SK-N-SH (cell line): Measurements from ENCODE around the gene ABCA9. TPM values are rescaled to one million over a fixed set of nuclear protein-coding genes. Genes with fewer than 3 reads are reported as not detected.

Experiments
- CTCF ChIA-PET: fragments of 300-600, 350-600 bp; formaldehyde crosslinking; extraction: SDS; loops from one replicate; lab custom pipeline; 2021; lab: Yijun Ruan, JAX
- POLR2A ChIA-PET: fragments of 350-600 bp; sonication (Branson Sonifier 250); formaldehyde crosslinking; extraction: SDS; loops from one replicate; lab custom pipeline; 2020; ENCODE audit warnings: antibody characterized with exemption, inconsistent platforms; lab: Yijun Ruan, JAX
- DNase-seq: peaks from one replicate; pipeline ENCODE4 v3.0.0; 2012
- H2AFZ ChIP-seq: fragments of 200-600 bp; sonication (generic); 2 replicates; pipeline ENCODE4 v1.8.1; 2016; ENCODE audit warnings: antibody characterized with exemption, mild to moderate bottlenecking, low read depth
- H3F3A ChIP-seq: fragments of 200-600 bp; sonication (generic); replicated peaks from 2 replicates; pipeline ENCODE3; 2016; ENCODE audit warnings: antibody characterized with exemption, mild to moderate bottlenecking; ENCODE audit not compliant: insufficient read depth
- H3K27ac ChIP-seq, 2 experiments: fragments of 200-500 bp in 1 of 2; fragments of 200-600 bp in 1 of 2; sonication (Bioruptor generic) in 1 of 2; sonication (generic), shearing (Covaris generic) in 1 of 2; 2 replicates each; pipeline versions ENCODE4 v1.5.1 to v1.6.1; 2014 to 2016; ENCODE audit warnings: low read depth in 2 of 2, inconsistent platforms in 1 of 2, low read length in 1 of 2, mild to moderate bottlenecking in 1 of 2, mixed read lengths in 1 of 2
- H3K27me3 ChIP-seq: fragments of 200-600 bp; sonication (generic), shearing (Covaris generic); 2 replicates; pipeline ENCODE4 v1.6.1; 2016; ENCODE audit warnings: mixed run types; ENCODE audit not compliant: insufficient read depth
- H3K36me3 ChIP-seq, 2 experiments: fragments of 200-500 bp in 1 of 2; fragments of 200-600 bp in 1 of 2; sonication (Bioruptor generic) in 1 of 2; sonication (generic) in 1 of 2; replicated peaks in 1 of 2; 2 replicates each; pipeline versions ENCODE3 to v1.5.1; 2014 to 2016; ENCODE audit warnings: low read length in 1 of 2, mild to moderate bottlenecking in 1 of 2; ENCODE audit not compliant: insufficient read depth in 2 of 2, control insufficient read depth in 1 of 2
- H3K4me1 ChIP-seq, 2 experiments: fragments of 200-500 bp in 1 of 2; fragments of 200-600 bp in 1 of 2; sonication (Bioruptor generic) in 1 of 2; sonication (generic), shearing (Covaris generic) in 1 of 2; 2 replicates each; pipeline versions ENCODE4 v1.5.1 to v1.6.1; 2014 to 2016; ENCODE audit warnings: low read depth in 1 of 2, low read length in 1 of 2, mixed run types in 1 of 2; ENCODE audit not compliant: insufficient read depth in 2 of 2, control insufficient read depth in 1 of 2
- H3K4me2 ChIP-seq: fragments of 200-600 bp; sonication (generic), shearing (Covaris generic); 2 replicates; pipeline ENCODE4 v1.6.1; 2017; ENCODE audit warnings: mixed run types
- H3K4me3 ChIP-seq, 2 experiments: fragments of 200-500 bp in 1 of 2; fragments of 200-600 bp in 1 of 2; sonication (Bioruptor generic) in 1 of 2; sonication (generic), shearing (Covaris generic) in 1 of 2; 2 replicates each; pipeline versions ENCODE4 v1.5.1 to v1.8.1; 2014 to 2016; ENCODE audit warnings: low read depth in 2 of 2, inconsistent platforms in 1 of 2, low read length in 1 of 2, mild to moderate bottlenecking in 1 of 2, mixed read lengths in 1 of 2, moderate library complexity in 1 of 2
- H3K79me2 ChIP-seq: fragments of 200-600 bp; sonication (generic); 2 replicates; pipeline ENCODE4 v1.8.1; 2017; ENCODE audit warnings: mild to moderate bottlenecking; ENCODE audit not compliant: insufficient read depth
- H3K9ac ChIP-seq: fragments of 200-600 bp; sonication (generic); 2 replicates; pipeline ENCODE4 v1.6.1; 2017; ENCODE audit warnings: mixed run types
- H3K9me2 ChIP-seq: fragments of 200-600 bp; sonication (generic); 2 replicates; pipeline ENCODE4 v1.6.1; 2017; ENCODE audit warnings: mixed run types
- H3K9me3 ChIP-seq: fragments of 200-600 bp; sonication (generic); 2 replicates; pipeline ENCODE4 v1.6.1; 2017; ENCODE audit warnings: mixed run types, mild to moderate bottlenecking, moderate library complexity
- H4K20me1 ChIP-seq: fragments of 200-600 bp; sonication (generic); 2 replicates; pipeline ENCODE4 v1.6.1; 2017; ENCODE audit warnings: mild to moderate bottlenecking, mixed run types; ENCODE audit not compliant: insufficient read depth
- CHD2 ChIP-seq: fragments of 150-350 bp; IDR thresholded peaks from 2 replicates; pipeline ENCODE4 v1.6.1; 2018; ENCODE audit warnings: low read length; ENCODE audit not compliant: partially characterized antibody
- ELF1 ChIP-seq: IDR thresholded peaks from 2 replicates; pipeline ENCODE4 v1.4.0; 2012
- EZH2phosphoT487 ChIP-seq: fragments of 200-600 bp; sonication (generic); IDR thresholded peaks from 2 replicates; pipeline ENCODE4 v1.6.1; 2017; ENCODE audit warnings: low read depth, mixed run types, mild to moderate bottlenecking, antibody characterized with exemption, moderate library complexity, borderline replicate concordance
- FOSL2 ChIP-seq: IDR thresholded peaks from 2 replicates; pipeline ENCODE4 v1.4.0; 2012; ENCODE audit warnings: low read depth, mild to moderate bottlenecking, moderate library complexity, borderline replicate concordance
- FOXJ3 ChIP-seq: sonication (generic); formaldehyde crosslinking; IDR thresholded peaks from 2 replicates; pipeline ENCODE4 v1.5.1; 2020; ENCODE audit warnings: mild to moderate bottlenecking, missing genetic modification reagents
- GABPA ChIP-seq: IDR thresholded peaks from 2 replicates; pipeline ENCODE4 v1.4.0; 2012; ENCODE audit warnings: low read depth, mild to moderate bottlenecking
- GATA2 ChIP-seq: sonication (generic); formaldehyde crosslinking; IDR thresholded peaks from 2 replicates; pipeline ENCODE4 v1.5.0; 2020; ENCODE audit warnings: mild to moderate bottlenecking, missing genetic modification reagents
- JUND ChIP-seq: IDR thresholded peaks from 2 replicates; pipeline ENCODE4 v1.4.0; 2012
- MEF2A ChIP-seq: IDR thresholded peaks from 2 replicates; pipeline ENCODE4 v1.4.0; 2012; ENCODE audit warnings: low read depth, borderline replicate concordance
- MXI1 ChIP-seq: IDR thresholded peaks from 2 replicates; pipeline ENCODE4 v1.6.1; 2012; ENCODE audit warnings: mild to moderate bottlenecking, low read depth, low read length, improper control_type of control experiment
- POLR2AphosphoS5 ChIP-seq: IDR thresholded peaks from 2 replicates; pipeline ENCODE4 v1.6.1; 2012; ENCODE audit warnings: low read depth, low read length
- RAD21 ChIP-seq: IDR thresholded peaks from 2 replicates; pipeline ENCODE4 v1.6.1; 2012; ENCODE audit warnings: mild to moderate bottlenecking, low read length
- RCOR1 ChIP-seq: fragments of 150-350 bp; IDR thresholded peaks from 2 replicates; pipeline ENCODE4 v1.6.1; 2017; ENCODE audit warnings: antibody characterized with exemption, low read length
- RXRA ChIP-seq: IDR thresholded peaks from 2 replicates; pipeline ENCODE4 v1.4.0; 2012; ENCODE audit warnings: low read depth, mild to moderate bottlenecking, borderline replicate concordance
- TAF1 ChIP-seq: IDR thresholded peaks from 2 replicates; pipeline ENCODE4 v1.6.1; 2012; ENCODE audit warnings: low read depth, mild to moderate bottlenecking, low read length, moderate library complexity, borderline replicate concordance
- TCF12 ChIP-seq: IDR thresholded peaks from 2 replicates; pipeline ENCODE4 v1.4.0; 2012
- TEAD4 ChIP-seq: IDR thresholded peaks from 2 replicates; pipeline ENCODE4 v1.4.0; 2012; ENCODE audit warnings: mild to moderate bottlenecking, borderline replicate concordance; ENCODE audit not compliant: insufficient read depth
- USF2 ChIP-seq: fragments of 150-350 bp; IDR thresholded peaks from 2 replicates; pipeline ENCODE4 v1.6.1; 2017; ENCODE audit warnings: antibody characterized with exemption, low read length, low read depth, borderline replicate concordance
- WGBS: methylation state at CpG from one replicate; pipeline ENCODE4 v1.1.6; 2017; ENCODE audit warnings: low lambda C conversion rate; 5-methylcytosine and 5-hydroxymethylcytosine counted together
- polyA plus RNA-seq, 3 experiments: library from polyadenylated mRNA; depleted of rRNA; stranded (reverse); fragments of >200 nt; gene quantifications; 2 replicates each; pipeline ENCODE4 v1.2.3, GENCODE V29; 2012
- TF ChIP-seq, protein P1 (sequence below): IDR thresholded peaks from 2 replicates; pipeline ENCODE4 v1.4.0; 2012; ENCODE audit warnings: low read depth, borderline replicate concordance
- TF ChIP-seq, protein P2 (sequence below): fragments of 150-350 bp; IDR thresholded peaks from 2 replicates; pipeline ENCODE4 v1.6.1; 2016; ENCODE audit warnings: mild to moderate bottlenecking, low read depth, low read length

Gene ABCA9
- polyA plus RNA-seq, 1 of the 3 experiments (the other 2 are of a cell fraction) = 0.07 TPM

DNA sequence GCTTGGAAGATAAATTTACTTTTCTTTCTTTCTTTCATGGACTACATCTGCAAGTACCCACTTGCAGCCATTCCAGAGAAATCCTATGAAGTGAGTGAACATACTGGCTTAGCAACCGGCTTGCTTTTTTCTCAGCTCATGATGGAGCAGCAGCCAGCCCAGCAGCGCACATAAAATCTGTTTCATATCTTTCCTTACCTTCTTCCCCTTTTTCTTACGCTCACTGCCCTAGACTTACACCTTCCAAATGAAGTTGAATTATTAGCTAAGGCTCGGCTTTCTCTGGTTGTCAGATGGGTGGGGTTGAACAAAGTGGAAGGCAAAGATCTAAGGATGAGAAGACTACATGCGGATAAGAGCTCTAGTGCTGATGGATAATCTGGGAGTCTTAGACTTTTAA, 91.6 kb downstream of the ABCA9 start:
- CTCF ChIA-PET = interaction anchor here (0.8 to 1.1 kb wide), 4 partner anchors 12 to 278 kb away, joined by 3 to 4 read pairs (median 3); no protein-coding TSS in a partner anchor

DNA sequence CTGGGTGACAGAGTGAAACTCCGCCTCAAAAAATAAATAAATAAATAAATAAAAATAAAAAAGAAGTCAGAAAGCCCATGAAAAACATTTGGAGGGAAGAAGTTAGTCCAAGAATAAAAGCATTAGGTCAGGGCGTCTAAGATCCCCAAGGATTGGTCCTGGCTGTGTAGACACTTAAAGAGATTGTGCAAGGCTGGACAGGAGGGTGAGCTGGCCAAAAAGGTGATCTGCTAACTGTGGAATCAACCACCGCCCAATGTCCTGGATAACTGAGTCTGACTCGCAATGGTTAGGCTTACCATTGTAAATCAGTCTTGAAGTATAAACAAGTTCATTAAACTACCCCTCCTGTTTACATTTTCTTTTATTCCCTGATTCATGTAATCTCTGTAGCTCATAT, 96.8 kb downstream of the ABCA9 start:
- WGBS = 21% methylated on average over 4 of the region's 4 CpGs
- Histone ChIP-seq H3K79me2 (no peaks in the 10 kb centered on the region), H3K27me3 (peaks cover 4% of the 10 kb centered on the region; the same call in 1 of the 2 replicates), H3K9me3 (no peaks in the 10 kb centered on the region), H2AFZ (no peak overlapping the region), H4K20me1 (no peaks in the 10 kb centered on the region), H3K4me3 (no peak overlapping the region), H3K27ac (no peak overlapping the region), H3F3A (no peaks in the 10 kb centered on the region), H3K9ac (no peak overlapping the region), H3K36me3 (no peaks in the 10 kb centered on the region), H3K4me2 (no peak overlapping the region)
- ChIA-PET POLR2A (no interaction called here), CTCF (interaction anchor here (1.2 kb wide), 1 partner anchor 9 kb away, joined by 3 read pairs; the partner anchor contains the start of gene ABCA8)
- no peak for DNase-seq
- TF ChIP-seq EZH2phosphoT487 = no peak
- no peak for TF ChIP-seq FOSL2
- TF ChIP-seq TAF1 = no peak
- TF ChIP-seq ELF1 = no peak
- no peak for TF ChIP-seq USF2
- TF ChIP-seq, protein P1, sequence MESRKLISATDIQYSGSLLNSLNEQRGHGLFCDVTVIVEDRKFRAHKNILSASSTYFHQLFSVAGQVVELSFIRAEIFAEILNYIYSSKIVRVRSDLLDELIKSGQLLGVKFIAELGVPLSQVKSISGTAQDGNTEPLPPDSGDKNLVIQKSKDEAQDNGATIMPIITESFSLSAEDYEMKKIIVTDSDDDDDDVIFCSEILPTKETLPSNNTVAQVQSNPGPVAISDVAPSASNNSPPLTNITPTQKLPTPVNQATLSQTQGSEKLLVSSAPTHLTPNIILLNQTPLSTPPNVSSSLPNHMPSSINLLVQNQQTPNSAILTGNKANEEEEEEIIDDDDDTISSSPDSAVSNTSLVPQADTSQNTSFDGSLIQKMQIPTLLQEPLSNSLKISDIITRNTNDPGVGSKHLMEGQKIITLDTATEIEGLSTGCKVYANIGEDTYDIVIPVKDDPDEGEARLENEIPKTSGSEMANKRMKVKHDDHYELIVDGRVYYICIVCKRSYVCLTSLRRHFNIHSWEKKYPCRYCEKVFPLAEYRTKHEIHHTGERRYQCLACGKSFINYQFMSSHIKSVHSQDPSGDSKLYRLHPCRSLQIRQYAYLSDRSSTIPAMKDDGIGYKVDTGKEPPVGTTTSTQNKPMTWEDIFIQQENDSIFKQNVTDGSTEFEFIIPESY = no peak
- TF ChIP-seq JUND = no peak
- no peak for TF ChIP-seq FOXJ3 (CRISPR knock-in tag)
- no peak for TF ChIP-seq GABPA
- TF ChIP-seq MEF2A = no peak
- TF ChIP-seq RCOR1 = no peak
- no peak for TF ChIP-seq POLR2AphosphoS5
- TF ChIP-seq GATA2 (CRISPR knock-in tag) = no peak
- no peak for TF ChIP-seq MXI1
- no peak for TF ChIP-seq RXRA
- TF ChIP-seq, all 33 proteins: peak for 0
- no peaks in the 10 kb centered on the region for H3K4me1 ChIP-seq
- H3K9me2 ChIP-seq = no peaks in the 10 kb centered on the region

More for the DNA sequence above, 91.6 kb downstream of the ABCA9 start:
- no peak overlapping the region for H3K4me2 ChIP-seq
- TF ChIP-seq, protein P2, sequence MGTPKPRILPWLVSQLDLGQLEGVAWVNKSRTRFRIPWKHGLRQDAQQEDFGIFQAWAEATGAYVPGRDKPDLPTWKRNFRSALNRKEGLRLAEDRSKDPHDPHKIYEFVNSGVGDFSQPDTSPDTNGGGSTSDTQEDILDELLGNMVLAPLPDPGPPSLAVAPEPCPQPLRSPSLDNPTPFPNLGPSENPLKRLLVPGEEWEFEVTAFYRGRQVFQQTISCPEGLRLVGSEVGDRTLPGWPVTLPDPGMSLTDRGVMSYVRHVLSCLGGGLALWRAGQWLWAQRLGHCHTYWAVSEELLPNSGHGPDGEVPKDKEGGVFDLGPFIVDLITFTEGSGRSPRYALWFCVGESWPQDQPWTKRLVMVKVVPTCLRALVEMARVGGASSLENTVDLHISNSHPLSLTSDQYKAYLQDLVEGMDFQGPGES = no peak
- TF ChIP-seq TCF12 = no peak
- no peak for TF ChIP-seq RAD21
- TF ChIP-seq MXI1 = no peak
- TF ChIP-seq RCOR1 = no peak
- no peak for TF ChIP-seq TEAD4
- no peak for TF ChIP-seq CHD2
- H3K9ac ChIP-seq = no peak overlapping the region
- H3K27ac ChIP-seq = no peak overlapping the region
- H3K36me3 ChIP-seq = no peaks in the 10 kb centered on the region
- no peak for DNase-seq
- peaks cover 4% of the 10 kb centered on the region; the same call in 1 of the 2 replicates for H3K27me3 ChIP-seq
- H3K9me3 ChIP-seq = no peaks in the 10 kb centered on the region
- 32% methylated on average over 5 of the region's 5 CpGs for WGBS
- H2AFZ ChIP-seq = no peak overlapping the region
- no peaks in the 10 kb centered on the region for H4K20me1 ChIP-seq
- H3K4me3 ChIP-seq = no peak overlapping the region
- no peaks in the 10 kb centered on the region for H3F3A ChIP-seq
- POLR2A ChIA-PET = no interaction called here
- no peaks in the 10 kb centered on the region for H3K9me2 ChIP-seq
- no peaks in the 10 kb centered on the region for H3K4me1 ChIP-seq
- no peaks in the 10 kb centered on the region for H3K79me2 ChIP-seq
